Stimulated activated naive CD4-positive, alpha-beta T cell treated with Interleukin-2 at 50 U/mL for 16 hours (primary cell): ENCODE measurements around the gene LRRC23.

Experiments
- DNase-seq: peaks from one replicate; lab custom pipeline; 2025; lab: John Stamatoyannopoulos, UW

The LRRC23 gene

DNA sequence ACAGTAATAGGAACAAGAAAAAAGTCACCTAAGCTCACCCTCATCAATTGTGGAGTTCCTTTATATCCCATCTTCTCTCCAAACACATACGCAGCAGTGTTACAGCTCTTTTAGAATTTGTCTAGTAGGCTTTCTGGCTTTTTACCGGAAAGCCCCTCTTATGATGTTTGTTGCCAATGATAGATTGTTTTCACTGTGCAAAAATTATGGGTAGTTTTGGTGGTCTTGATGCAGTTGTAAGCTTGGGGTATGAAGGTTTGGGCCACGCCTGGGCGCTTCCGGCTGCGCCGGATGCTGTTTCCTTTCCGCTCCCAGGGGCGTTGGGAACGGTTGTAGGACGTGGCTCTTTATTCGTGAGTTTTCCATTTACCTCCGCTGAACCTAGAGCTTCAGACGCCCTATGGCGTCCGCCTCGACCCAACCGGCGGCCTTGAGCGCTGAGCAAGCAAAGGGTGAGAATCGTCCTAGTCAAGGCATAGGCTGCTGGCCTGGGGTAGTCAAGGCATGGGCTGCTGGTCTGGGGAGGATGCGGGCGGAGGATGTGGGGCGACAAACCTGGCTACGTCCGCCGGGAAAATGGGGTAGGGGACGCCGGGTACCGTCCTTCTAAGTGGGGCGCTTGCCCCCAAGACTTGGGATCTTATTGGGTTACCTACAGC lies 39.2 kb downstream of the LRRC23 start, which contains the start of the genes C12orf57 and RNU7-1:
Gene C12orf57 (plus strand): TSS at position 301 of the 659 bp plus-strand sequence. CDS start 100 bp downstream, at position 401.
Gene RNU7-1 (plus strand): TSS at position 95 of the 659 bp plus-strand sequence.
- DNase-seq, result peak; percentile 75

DNA sequence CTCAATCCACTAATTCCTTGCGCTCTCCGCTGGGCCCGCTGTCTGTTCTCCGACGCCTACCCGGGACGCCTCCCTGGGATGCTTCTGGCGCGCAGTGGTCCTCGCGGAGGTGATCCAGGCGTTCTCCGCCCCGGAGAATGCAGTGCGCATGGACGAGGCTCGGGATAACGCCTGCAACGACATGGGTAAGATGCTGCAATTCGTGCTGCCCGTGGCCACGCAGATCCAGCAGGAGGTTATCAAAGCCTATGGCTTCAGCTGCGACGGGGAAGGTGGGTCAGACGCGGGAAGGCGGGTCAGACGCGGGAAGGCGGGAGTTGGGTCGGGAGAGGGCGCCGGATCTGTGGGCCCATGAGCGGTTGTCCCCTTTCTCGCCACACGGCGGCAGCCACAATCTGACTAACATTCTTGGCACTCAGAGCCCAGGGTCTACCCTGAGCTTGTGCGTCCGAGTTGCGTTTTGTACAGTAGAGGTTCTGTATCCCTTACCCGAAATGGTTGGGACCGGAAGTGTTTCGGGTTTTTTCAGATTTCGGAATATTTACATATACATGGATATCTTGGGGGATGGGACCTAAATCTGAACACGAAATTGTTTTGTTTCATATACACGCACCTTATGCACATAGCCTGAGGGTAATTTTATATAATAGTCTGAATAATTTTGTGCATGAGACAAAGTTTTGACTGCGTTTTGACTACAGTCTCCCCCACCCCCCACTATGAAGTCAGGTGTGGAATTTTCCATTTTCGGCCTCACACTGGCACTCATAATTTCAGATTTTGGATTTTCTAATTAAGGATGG lies 40.0 kb downstream of the LRRC23 start:
- DNase-seq, result peak; percentile 85

DNA sequence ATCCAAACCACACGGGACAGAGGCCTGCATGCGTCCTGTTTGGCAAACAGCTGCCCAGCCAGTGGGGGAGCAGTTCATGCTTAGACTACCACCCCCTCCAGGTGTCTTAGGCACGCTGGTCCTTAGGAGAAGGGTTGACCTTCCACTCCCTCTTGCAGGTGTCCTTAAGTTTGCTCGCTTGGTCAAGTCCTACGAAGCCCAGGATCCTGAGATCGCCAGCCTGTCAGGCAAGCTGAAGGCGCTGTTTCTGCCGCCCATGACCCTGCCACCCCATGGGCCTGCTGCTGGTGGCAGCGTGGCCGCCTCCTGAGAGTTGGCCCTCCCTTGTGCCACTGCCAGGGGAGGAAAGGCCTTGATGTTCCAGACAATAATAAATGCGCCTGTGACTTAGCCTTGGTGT lies 41.0 kb downstream of the LRRC23 start:
- no peak for DNase-seq

DNA sequence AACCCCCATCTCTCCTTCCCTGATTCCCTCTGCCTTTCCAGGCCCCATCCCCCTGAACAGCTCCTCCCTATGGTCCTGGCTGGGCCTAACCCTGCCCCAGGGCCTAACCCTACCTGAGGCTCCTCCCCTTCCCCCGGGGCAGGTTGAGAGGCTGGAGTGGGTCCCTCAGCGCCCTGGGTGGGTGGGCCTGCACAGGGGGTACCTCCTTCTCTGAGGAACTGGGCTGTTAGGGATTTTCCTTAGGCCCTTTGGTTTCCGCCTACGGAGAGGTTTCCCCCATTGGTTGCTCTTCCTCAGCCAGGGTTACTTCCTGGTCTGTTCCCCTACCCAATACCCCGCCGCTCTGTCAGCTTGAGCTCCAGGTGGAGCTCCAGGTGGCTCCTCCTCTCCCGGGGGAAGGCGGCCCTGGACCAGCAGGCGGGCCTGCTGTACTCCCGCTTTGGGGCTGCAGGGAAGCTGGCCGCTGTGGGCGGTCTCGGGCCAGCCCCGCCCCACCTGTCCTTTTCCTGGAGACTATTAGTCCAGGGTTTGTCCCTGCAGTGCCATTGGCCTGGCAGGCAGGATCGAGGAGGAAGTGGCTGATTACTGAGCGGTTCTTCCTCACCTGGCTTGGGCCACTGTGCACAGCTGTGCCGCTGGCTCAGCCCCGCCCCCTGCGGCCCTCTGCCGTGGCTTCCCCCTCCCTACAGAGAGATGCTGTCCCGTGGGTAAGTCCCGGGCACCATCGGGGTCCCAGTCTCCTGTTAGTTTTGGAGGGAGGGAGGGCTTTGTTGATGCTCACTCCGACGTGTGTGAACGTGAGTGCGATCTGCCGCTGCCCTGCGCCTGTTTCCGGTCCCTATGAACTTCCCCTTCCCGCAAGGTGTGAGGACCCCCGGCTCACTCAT lies 41.7 kb downstream of the LRRC23 start:
- DNase-seq, result peak; percentile 51

DNA sequence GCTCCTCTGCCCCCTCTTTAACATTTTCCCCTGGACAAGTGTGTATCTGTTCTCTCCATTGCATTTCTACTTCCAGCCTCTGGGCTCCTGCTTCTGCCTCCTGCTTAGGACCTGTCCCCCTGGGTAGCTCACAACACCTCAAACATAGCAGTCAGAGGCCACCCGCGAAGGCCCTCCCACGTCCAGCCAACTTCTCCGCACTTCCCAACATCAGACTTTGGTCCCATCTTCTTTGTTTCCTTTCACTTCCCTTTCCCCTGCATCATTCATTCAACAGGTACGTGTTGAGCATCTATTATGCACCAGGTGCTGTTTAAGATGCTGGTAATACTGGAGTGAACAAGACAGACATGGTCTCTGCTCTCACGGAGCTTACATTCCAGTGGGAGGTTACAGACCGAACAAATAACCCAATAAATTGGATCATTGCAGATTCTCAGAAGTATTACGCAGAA lies 42.3 kb downstream of the LRRC23 start:
- DNase-seq, result no peak

DNA sequence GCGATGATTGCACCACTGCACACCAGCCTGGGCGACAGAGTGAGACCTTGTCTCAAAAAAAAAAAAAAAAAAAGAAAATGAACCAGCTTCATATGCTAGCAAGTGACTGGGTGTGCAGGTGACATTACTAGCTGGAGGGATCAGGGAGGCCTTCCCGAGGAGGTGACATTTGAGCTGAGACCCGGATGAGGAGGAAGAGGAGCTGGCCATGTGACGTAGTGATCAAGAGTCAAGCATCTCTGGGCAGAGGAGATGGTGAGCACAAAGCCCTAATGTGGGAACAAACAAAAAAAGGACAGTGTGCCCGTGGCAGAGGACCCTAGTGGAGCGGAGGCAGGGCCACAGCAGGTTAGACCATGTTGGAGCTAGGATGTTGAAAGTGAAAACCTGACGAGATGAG lies 43.0 kb downstream of the LRRC23 start:
- no peak for DNase-seq

DNA sequence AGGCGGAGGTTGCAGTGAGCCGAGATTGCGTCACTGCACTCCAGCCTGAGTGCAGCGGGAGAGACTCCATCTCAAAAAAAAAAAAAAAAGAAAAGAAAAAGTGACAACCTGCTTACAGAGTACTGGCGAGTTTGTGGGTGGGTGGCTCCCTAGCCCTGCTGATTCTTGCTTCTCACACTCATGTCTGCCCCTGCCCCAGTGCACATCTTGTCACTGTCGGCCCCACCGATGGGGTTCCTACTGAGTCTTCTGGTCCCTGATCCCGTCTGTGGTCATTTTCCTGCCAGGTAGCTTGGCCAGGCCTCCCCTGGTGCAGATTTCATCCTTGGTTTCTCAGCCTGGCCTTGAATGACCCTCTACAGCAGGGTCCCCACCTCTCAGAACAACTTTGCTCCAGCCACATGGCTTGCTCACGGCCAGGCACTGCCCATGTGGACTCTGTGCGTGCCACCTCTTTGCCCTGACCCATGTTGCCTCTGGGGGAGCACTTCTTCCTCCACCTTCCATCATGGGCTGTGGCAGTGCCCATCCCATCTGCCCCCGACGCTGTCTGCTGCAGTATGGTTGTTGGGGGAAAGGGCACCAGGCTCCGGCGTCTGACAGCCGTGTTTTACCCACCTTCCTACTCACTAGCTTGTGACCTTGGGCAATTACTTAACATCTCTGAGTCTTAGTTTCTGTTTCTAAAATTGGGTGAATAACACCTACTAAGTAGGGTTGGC lies 44.4 kb downstream of the LRRC23 start:
- DNase-seq, result peak; percentile 24

DNA sequence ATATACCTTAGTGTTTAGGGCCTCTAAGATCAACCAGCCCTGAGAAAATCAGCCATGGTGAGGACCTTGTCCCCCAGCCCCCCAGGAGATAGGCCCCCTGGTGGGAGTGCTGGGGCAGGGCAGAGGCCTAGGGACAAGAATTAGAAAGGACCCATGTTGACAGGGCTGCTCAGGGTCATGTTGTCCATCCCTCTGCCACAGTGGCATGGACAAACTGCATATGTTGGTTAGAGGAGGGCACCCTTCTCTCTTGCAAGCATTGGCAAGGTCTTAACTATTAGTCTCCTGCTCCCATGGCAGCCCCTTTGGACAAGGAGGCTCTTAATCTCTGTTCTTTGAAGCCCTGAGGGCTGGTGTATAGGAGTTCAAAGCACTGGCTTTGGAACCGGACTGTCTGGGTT lies 45.8 kb downstream of the LRRC23 start:
- peak; percentile 36 for DNase-seq

DNA sequence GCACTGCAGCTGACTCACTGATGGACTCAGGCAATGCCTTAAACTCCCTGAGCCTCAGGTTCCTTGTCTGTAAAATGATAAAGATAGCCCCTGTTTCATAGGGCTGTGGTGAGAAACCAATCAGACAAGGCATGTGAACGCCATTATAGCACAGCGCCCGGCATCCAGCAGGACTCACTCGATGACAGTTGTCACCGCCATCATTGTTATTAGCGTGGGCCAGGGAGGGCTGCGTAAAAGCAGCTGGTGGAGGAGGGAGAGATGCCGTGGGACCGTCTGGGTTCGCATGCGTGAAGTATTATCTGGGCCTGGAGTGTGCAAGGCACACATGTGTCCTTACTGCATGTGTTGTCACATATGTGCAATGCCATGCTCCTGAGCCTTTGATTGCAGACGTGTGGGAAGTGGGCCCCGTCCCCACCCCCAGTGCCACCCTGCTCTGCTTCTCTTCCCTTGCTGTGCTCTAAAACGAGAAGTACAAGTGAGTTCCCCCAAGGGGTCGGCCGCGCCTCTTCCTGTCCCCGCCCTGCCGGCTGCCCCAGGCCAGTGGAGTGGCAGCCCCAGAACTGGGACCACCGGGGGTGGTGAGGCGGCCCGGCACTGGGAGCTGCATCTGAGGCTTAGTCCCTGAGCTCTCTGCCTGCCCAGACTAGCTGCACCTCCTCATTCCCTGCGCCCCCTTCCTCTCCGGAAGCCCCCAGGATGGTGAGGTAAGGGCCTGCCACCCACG lies 46.4 kb downstream of the LRRC23 start, which contains the start of gene PTPN6:
Gene PTPN6 (plus strand): TSS at position 546 of the 730 bp plus-strand sequence. CDS start 157 bp downstream, at position 703.
- peak; percentile 57 for DNase-seq

DNA sequence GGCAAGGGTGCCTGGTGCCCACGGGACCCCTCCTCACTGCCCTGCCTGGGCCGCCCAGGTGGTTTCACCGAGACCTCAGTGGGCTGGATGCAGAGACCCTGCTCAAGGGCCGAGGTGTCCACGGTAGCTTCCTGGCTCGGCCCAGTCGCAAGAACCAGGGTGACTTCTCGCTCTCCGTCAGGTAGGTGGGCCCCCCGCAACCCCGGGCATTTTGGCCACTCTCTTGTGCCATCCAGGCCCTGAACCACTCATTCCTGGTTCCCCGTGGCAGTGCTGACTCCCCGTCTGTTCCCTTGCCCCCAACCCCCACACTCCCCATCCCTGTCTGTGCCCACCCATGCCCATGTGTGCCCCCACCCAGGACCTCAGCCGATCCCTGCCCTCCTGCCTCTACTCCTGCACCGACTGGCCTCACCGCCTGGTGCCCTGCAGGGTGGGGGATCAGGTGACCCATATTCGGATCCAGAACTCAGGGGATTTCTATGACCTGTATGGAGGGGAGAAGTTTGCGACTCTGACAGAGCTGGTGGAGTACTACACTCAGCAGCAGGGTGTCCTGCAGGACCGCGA lies 47.0 kb downstream of the LRRC23 start:
- no peak for DNase-seq

DNA sequence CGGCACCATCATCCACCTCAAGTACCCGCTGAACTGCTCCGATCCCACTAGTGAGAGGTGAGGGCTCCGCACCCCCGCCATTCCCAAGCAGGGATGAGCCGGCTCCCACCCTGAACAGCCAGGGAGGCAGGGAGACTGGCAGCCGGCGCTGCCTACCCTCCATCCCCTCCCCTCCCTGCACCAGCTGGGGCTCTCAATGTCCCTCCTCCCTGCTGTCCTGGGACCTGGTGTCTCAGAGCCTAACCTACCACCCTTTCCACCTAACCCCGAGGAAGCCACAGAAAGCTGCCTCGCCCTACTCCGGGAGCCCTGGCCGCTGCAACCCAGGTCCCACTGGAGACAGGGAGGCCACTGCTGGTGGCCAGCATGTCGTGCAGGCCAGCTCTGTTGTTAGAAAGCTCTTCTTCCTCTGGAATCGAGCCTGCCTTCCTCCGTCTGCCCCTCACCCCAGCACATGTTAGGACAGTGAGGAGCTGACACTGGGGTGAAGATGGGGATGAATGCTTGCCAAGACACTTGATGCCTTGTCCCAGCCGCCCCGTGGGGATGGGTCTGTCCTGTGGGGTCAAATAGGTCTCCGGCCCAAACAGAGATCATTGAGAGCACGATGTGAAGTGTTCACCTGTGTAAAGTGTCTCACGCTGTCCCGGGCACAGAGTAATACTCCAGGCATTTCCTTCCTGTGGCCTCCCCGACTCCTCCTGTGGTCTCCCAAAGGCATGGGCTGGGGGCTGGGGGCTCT lies 47.7 kb downstream of the LRRC23 start:
- DNase-seq, result no peak

DNA sequence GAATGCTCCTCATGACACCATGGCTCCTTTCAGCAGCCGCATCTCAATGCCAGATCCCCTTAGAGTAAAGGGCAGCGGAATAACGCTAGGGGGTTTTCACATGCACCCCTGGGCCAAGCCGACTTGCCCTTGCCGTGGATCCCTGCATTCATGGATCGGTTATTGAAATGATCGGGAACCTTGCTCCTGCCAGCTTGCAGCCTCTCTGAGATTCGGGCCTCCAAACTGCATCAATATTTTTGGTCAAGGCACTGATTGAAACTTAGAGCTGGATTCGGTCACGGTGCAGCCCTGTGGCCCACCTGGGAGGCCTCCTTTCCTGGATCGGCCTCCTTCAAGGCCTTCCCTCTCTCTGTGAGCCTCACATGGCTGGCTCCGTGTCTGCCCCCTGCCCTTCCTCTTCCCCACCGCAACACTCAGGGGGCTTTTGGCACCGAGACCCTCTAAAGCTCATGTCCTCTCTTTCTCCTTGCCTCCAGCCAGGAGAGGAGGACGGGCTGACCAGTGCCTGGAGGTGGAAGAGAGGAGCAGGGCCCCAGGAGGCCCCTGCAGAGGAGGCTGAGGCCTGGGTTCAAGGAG lies 48.3 kb downstream of the LRRC23 start:
- DNase-seq, result no peak

DNA sequence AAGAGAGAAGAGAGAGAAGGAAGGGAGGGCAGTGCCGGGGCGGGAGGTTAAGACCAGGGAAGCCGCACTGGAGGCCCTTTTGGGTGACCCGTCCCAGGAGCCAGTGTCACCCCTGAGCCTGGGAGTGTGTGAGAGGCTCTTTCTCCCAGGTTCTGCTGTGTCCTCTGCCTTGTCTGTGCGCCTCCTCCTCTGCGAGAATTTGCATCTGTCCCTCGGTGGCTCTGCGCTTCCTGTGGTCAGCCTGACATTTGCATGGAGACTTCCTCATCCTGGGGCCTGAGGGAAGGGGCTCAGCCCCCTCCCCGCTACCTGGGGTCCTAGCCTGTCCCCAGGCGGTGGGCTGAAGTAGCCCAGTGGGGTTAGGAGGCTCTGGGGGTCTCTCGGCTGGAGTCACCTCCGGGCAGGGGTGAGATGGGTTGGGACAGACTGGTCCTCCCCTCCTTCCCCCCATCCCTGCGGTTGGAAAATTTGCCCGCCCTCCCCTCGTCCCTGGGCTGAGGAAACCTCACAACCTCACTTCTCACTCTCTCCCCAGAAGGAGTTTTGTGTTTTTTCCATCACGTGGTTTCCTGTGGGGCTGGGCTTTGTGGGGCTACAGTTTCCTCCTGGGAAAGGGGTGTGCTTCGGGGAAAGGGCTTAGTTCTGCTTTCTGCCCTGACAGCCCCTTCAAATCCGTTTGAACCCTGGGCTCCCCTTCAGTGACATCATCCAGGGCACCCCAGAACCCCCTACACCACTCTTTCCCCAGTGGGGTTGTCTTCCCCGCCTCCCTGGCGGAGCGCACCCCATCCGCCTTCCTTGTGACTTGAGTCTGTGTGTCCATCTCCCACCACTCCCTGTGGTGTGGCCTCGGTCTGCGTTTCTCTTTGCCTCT lies 49.1 kb downstream of the LRRC23 start:
- DNase-seq, result peak; percentile 81

DNA sequence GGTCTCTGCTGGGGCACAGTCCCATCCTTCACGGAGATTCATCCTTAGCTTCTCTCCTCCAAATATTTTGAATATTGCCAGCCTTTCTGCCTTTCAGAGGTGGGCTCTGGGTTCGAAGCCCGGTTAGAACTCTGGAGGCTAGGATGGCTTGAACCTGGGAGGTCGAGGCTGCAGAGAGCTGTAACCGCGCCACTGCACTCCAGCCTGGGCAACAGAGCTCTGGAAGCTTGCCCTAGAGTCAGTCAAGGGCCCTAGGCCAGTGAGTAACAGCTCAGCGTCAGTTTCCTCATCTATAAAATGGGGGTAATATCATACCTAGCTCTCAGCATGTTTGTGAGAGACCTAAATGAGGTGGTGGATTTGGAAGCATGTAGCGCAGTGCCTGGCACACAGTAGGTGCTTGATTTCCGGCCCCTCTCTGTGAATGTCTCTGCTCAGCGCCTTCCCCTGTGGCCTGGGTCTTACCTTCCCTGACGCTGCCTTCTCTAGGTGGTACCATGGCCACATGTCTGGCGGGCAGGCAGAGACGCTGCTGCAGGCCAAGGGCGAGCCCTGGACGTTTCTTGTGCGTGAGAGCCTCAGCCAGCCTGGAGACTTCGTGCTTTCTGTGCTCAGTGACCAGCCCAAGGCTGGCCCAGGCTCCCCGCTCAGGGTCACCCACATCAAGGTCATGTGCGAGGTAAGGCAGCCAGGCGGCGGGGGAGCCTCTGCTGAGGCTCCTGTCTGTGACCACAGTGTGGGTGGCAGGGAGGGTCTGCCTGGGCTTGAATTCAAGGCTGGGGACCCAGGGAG lies 49.9 kb downstream of the LRRC23 start:
- no peak for DNase-seq

DNA sequence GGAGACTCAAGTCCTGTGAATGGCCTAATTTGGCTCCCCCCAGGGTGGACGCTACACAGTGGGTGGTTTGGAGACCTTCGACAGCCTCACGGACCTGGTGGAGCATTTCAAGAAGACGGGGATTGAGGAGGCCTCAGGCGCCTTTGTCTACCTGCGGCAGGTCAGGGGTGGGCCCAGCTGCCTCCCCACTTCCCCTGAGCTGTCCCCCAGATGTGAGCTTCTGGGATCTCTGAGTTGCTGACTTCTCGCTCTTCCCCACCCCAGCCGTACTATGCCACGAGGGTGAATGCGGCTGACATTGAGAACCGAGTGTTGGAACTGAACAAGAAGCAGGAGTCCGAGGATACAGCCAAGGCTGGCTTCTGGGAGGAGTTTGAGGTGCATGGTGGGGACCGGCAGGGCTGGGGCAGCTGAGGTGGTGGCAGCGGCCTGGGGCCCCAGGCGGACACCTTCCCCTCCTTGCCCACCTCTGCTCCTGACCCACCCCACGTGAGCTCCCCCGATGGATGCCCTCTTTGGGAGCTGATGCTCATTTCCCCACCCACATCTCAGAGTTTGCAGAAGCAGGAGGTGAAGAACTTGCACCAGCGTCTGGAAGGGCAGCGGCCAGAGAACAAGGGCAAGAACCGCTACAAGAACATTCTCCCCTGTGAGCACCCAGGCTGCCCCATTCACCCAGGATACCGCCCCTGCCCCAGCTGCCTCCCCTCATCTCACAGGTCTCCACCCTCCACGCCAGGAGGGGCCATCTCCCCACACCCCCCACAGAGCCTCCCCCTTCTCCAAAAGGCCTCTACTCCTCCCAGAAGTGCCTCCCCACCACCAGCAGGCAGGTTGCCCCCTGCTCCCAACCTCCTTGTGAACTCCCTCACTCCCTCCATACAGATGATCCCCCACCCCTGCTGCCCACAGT lies 50.7 kb downstream of the LRRC23 start:
- no peak for DNase-seq

DNA sequence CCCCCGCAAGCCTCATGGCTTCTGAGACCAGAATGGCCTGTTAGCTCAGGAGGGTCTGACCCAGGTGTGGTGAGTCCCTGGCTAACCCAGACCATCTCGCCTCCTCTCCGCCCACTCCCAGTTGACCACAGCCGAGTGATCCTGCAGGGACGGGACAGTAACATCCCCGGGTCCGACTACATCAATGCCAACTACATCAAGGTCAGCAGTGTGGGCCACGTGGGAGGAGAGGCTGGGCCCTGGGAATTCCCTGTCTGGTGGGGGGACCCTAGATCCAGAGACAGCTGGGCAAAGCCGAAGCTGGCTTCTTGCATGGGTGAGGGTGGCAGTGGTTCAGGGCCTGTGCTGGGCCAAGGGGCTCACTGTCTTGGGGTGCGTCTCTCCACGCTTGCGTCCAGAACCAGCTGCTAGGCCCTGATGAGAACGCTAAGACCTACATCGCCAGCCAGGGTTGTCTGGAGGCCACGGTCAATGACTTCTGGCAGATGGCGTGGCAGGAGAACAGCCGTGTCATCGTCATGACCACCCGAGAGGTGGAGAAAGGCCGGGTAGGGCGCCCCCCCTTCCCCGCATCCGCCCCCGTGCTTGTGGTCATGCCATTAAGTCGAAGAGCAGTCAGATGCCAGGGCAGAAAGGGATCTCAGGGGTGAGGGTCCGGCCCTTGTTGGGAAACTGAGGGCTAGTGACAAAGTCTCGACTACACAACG lies 51.6 kb downstream of the LRRC23 start:
- no peak for DNase-seq
